Hepatic stellate cell (primary cell): ENCODE results near the gene ZNF862.
"Not testable (repeated sequence)": the region's sequence is repeated elsewhere in the genome, so short reads cannot be mapped to it uniquely, and the experiment has no call there.

ENCODE experiments used
- DNase-seq: peaks from one replicate; pipeline ENCODE4 v3.0.0; 2011; ENCODE audit warnings: low spot score

ZNF862 gene

DNA sequence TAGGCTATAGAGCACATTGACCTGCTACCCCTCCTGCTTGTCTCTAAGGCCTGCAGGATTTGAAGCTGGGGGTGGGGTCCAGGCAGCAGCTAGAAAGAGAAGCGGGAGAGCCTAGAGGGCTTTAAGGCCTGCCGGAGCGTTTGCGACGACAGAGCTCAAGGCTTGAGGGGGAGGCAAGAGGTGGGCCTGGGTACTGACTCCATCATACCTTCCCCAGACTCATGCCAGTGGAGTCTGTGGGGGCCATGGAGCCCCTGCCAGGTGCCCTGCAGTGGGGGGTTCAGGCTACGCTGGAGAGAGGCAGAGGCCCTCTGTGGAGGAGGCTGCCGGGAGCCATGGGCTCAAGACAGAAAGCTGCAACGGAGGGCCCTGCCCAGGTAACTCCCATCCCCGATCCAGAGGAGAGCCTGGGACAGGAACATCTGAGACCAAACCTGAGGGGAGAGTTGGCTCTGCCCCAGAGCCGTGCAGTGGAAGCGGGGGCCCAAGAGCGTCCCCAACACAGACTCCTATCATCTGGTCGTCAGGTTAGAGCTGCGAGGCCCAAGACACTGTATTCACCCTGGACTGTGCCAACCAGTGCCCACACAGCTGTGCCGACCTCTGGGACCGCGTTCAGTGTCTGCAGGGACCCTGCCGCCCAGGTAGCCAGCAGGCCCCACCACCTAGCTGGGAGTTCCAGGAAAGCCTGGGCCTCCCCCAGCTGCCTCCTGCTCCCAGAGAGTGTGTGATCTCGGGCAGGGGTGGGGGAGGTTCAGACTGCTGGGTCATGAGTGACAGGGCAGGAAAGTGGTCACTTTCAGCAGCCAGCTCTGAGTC, 13.2 kb upstream of the ZNF862 start:
- DNase-seq = no peak

DNA sequence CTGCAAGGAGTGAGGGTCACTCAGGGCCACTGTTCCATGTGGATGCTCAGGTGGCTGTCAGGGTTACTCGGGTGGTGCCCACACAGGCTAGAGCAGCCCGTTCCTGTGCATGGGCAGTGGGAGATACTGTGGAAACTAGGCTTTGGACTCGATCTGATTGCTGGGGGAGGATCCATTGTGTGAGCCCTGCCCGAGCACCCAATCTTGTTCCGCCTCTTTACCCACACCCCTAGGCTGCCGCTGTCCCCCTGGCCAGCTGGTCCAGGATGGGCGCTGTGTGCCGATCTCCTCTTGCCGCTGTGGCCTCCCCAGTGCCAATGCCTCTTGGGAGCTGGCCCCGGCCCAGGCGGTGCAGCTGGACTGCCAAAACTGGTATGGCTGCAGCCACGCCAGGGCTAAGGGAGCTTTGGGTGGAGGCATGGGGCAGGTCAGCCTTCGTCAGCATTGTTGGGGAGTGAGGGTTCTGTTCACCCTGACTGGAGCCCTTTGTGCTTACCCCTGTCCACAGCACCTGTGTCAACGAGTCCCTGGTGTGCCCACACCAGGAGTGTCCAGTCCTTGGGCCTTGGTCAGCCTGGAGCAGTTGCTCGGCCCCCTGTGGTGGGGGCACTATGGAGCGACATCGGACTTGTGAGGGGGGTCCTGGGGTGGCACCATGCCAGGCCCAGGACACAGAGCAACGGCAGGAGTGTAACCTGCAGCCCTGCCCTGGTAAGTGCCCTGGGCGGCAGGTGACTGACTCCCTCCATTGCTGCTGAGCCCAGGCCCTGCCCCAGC, 12.4 kb upstream of the ZNF862 start:
- no peak for DNase-seq

DNA sequence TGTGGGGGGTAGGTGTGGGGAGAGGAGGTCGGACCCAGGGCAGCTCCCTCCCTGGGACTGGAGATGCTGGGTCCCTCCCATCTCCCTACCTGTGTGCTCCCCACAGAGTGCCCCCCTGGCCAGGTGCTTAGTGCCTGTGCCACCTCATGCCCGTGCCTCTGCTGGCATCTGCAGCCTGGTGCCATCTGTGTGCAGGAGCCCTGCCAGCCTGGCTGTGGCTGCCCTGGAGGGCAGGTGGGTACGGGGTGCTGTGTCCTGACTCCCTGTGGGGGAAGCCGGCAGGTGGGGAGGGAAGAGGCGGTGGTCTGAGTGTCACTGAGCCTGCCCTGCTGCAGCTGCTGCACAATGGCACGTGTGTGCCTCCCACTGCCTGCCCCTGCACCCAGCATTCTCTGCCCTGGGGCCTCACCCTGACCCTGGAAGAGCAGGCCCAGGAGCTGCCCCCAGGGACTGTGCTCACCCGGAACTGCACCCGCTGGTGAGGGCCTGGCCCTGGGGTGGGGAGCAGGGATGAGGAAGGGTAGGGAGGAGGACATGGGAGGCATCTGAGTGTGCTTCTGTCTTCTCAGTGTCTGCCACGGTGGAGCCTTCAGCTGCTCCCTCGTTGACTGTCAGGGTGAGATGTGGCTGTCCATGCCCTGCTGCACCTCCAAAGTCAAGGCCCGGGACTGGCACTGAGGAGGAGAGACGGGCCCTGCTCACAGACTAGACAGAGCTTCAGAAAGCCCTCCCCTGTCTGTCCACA, 11.7 kb upstream of the ZNF862 start:
- DNase-seq = no peak

DNA sequence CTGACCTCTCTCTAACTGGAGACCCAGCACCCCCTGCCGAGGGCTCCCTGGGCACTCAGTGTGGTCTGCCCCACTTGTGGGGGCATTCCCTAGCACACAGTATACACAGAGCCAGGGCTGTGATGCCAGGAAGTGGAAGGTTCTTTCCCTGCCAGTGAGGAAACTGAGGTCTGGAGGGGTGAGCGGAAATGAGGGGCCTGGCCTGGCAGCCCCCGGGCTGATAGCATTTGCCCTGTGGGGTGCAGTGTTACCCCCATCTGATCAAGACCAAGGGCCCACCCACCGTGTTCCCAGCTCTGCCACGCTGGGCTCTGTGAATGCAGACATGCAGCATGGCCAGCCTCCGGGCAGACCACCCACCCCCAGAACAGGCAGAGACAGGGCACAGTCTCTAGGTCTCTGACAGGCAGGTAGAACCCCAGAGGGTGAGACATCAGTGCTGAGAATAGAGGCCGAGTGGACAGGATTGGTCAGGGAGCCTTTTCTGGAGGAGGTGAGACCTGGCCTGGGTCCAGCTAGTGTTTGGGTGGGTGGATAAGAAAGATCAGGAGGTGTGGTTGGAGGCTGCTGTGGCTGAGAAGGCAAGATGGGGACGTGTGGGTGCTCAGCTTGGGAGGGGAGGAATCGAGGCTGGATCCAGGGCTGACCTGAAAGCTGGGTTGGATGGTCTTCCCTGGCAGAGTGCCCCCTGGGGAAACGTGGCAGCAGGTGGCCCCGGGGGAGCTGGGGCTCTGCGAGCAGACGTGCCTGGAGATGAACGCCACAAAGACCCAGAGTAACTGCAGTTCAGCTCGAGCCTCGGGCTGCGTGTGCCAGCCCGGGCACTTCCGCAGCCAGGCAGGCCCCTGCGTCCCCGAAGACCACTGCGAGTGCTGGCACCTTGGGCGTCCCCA, 10.8 kb upstream of the ZNF862 start:
- no peak for DNase-seq

DNA sequence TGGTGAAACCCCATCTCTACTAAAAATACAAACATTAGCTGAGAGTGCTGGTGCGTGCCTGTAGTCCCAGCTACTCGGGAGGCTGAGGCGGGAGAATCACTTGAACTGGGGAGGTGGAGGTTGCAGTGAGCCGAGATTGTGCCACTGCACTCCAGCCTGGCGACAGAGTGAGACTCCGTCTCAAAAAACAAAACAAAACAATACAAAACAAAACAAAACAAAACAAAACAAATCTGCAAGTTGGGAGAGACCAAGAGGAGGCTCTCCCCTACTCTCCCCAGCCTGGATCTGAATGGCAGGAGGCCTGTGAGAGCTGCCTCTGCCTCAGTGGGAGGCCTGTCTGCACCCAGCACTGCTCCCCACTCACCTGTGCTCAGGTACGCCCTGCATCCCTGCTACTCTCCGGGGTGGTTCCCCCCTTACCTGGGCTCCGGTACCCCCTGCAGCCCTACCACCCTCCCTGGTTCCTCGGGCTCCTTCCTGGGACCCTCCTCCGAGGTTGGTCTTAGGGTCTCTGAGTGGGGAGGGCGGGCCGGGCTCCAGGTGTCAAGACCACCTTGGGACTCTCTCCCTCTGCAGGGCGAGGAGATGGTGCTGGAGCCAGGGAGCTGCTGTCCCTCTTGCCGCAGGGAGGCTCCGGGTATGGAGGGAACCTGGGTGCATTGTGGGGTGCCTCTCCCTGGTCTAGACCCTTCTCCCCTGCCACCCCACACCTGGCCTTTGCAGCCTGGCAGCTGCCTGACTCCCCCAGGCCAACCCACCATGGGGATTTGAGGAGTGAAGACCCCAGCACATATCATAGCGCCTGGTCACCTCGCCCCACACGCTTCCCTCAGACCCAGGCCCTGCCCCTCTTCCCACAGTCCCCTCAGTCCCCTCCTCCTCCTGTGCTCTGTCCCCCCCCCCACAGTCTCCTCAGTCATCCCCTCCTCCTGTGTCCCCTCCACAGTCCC, 9.5 kb upstream of the ZNF862 start:
- no peak for DNase-seq

DNA sequence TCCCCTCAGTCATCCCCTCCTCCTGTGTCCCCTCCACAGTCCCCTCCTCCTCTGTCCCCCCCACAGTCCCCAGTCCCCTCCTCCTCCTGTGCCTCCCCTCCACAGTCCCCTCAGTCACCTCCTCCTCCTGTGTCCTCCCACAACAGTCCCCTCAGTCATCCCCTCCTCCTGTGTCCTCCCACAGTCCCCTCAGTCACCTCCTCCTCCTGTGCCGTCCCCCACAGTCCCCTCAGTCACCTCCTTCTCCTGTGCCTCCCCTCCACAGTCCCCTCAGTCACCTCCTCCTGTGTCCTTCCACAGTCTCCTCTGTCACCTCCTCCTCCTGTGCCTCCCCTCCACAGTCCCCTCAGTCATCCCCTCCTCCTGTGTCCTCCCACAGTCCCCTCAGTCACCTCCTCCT, 7.6 kb upstream of the ZNF862 start:
- DNase-seq = not testable (repeated sequence)

DNA sequence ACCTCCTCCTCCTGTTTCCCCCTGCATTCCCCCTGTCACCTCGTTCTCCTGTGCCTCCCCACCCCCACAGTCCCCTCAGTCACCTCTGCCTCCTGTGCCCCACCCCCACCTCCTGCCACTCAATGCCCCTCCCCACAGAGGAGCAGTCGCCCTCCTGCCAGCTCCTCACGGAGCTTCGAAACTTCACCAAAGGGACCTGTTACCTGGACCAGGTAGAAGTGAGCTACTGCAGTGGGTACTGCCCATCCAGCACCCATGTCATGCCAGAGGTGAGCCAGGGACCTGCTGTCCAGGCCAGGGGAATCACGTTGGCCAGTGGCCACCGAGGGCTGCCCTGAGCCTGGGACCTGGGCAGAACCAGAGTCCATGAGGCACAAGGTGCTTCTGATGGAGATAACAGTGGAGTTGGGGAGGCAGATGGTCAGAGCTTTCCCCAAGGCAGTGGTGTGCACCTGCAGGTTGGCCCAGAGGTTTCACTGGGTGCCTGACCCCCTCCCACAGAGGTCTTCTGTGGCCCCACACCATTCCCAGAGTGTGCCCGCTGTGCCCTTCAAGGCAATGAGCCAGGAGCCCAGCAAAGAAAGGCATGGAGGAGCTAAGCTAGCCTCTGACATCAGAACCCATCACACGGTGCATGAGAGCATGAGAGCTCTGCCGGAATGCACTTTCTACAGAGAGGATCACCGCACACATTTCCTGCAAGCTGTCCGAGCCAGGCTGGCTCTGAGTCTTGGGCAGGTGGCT, 7.0 kb upstream of the ZNF862 start:
- no peak for DNase-seq

DNA sequence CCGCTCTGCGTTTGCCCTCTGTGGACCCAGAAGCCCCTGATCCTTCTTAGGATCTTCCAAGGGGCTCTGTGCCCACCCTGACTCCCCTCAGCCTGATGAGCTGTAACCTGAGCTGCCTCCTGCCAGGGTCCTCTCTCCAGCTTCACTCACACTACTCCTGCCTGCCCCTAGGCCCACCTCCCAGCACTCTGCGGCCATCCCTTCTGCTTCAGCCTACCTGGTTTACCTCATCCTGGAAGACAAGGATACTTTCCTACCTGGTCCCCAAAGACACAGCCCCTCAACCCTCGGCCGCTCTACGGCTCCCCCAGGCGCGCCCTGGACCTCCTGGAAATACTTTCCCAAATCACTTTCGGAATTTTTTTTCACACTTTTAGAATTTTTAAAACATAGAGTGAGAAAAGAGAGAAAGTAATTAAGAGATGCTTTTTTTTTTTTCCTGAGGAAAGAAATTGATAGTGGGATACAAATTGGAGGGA, 6.4 kb upstream of the ZNF862 start:
- no peak for DNase-seq

DNA sequence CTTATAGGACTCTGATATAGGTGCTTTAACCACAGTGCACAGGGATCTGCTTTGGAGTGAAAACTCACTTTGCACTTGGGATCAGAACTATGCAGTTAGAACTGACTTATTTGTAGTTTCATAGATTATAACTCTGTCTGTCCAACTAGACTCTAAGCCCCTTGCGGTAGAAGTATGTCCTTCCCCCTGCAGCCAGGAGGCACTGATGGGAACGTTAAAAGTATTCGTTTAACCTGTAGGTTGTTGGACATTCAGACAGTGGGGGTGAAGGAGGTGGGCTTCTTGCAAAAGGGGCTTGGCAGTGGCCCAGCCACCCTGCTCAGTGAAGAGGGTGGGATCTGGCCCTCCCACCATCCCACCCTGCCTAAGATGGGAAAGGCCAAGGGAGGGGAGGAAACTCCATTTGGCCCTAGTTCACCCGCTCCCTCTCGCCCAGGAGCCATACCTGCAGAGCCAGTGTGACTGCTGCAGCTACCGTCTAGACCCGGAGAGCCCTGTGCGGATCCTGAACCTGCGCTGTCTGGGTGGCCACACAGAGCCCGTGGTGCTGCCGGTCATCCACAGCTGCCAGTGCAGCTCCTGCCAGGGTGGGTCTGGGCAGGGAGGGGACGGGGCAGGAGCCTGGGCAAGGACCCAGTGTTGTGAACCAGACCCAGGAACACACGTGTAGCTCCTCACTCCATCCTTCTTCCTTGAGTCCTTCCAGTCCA, 5.7 kb upstream of the ZNF862 start:
- no peak for DNase-seq

DNA sequence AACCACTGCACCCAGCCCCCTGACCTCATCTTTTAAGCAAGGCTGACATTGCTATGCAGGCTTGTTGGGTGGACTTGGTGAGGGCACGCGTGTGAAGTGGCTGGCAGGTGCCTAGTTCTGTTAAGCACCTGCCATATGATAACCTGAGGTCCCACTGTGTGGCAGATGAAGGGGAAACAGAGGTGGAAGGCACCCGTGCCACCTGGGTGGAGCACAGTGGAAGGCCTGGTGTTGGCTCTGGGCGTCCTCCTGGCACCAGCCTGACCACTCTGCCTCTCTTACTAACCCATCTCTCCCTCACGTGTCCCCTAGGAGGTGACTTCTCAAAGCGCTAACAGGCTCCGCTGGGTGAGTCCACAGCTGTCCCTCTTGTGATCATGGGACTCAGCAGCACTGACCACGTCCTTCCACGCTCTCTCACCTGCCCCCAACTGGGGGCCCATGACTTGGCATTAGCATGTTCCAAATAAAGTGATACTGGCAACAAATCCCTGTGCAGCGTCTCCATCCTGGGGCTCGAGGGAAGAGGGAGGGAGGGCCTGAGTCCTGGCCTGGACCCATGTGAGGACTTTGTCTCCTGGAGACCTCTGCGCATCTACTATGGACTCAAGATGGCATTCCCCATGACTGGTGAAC, 4.6 kb upstream of the ZNF862 start:
- no peak for DNase-seq

DNA sequence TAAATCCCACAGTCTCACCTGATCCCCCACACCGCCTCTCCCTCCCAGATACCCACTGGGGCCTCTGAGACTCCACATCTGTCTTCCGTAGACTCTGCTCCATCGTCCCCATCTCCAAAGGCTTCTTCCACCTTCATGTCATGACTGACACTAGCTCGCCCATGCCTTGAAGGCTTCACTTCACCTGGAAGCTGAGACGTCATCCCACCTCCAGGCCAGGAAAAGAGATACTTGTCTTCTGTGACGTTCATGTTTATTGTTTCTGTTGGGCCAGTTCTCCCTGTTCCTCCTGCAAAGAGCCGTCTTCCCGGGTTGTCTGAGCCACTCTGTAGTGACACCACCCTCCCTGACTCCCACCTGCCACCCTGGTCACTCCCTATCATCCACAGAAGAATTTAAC, 3.6 kb upstream of the ZNF862 start:
- DNase-seq = no peak

DNA sequence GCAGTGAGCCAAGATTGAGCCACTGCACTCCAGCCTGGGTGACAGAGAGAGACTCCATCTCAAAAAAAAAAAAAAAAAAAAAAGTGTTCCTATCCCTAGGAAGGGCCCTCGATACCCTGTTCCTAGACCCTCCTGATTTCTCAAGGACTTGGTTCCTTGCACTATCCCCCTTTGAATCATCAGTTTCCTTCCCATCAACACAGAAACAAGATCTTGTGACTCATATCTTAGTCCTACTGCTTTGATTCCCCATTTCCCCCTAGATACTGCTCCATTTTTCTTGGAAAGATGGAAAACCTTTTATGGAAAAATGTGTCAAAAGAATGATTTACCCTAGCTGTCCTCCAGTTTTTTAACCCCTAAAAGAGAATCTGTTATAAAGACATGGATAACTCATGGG, 1.7 kb upstream of the ZNF862 start:
- DNase-seq = no peak

DNA sequence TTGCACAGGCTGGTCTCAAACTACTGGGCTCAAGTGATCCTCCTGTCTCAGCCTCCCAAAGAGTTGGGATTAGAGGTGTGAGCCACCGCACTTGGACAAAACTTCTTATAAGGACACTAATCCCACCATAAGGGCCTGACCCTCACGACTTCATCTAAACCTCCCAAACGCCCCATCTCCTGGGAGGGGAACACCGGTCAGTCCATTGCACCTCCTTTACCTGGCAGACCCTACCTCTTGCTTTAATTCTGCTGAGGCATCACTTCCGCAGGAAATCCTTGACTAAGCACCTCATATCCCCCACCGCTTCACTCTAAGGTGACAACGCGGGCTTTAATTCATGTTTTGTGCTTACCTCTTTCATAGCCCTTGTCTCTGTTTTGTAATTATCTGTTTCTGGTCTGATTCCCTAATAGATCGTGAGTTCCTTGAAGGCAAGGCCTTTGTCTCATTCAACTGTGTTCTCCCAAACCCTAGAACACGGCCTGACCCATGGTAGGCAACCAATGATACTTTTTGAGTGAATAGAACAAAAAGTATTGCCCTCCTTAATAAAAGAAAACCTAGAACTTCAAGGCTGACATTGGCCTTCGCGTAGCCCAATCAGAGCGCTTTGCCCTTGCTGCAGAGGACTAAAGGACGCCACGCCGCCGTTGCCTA, 481 bp upstream of the ZNF862 start:
- no peak for DNase-seq

DNA sequence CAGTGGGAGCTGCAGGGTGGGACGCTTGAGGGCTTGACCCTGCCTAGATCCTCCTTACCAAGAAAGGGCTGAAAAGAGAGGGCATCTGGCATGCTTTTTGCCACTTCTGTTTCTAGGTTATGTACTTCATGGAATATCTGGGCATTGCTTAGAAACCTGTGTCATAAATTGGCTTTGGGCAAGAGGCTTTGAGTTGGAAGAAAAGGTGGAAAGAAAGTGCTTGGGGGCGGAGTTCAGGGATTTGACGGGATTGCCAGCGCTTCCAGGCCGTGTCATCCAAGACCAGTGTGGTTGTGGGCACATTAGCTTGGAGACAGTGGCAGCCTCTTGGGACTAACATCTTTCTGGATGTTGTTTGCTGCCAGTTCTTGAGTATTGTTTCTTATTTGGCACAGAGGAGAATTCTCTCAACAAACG, 825 bp downstream of the ZNF862 start:
- no peak for DNase-seq

DNA sequence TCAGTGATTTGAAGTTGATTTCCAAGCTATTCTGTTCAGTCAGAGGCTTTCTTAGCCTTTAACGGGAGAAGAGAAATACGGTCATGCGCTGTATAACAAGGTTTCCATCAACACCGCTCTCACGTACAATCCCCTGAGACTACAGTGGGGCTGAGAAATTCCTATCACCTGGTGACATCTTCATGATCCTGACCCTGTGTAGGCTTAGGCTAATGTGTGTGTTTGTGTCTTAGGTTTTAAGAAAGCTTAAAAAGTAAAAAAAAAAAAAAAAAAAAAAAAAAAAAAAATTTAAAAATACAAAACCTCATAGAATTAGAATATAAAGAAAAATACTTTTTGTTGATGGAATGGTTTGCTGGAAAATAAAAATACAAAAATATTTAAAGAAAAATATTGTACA, 1.8 kb downstream of the ZNF862 start:
- DNase-seq = no peak

DNA sequence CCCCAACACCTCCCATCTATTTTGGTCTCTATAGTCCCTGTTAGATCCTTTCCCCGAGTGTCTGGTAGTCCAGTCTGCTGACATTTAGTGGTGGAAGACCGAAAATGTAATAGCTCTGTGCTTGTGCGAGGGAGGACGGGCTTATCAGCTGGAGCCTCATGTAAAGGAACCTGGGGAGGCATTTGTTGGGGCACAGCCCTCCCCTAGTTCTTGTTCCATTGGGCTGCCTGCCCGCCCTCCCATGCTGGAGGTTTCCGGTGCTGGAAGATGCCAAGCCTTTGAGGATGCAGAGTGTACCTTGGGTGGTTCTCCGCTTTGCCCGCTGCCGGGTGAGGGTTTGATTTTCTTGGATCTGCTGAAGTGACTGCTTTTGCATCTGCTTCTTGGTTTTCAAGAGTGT, 5.4 kb downstream of the ZNF862 start:
- DNase-seq = no peak

DNA sequence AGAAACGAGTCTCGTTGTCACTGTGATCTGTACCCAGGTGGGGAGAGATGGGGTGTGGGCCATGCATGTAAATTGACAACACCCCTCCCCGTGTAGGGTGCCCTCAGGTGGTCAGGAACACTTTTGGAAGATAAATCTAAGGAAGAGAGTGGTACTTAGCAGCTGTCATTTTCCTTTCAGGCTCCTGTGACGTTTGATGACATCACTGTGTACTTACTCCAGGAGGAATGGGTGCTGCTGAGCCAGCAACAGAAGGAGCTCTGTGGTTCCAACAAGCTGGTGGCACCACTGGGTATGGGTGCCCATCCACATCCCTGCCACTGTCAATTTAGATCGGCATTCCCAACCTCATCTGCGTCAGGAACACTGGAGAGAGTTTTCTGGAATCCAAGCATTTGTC, 6.3 kb downstream of the ZNF862 start:
- no peak for DNase-seq
